HG03521 (cell line): ENCODE data around the gene STMND1.

Source experiments
- ATAC-seq: cut with Tn5 transposase; IDR thresholded peaks from one replicate; pipeline ENCODE4 v1.9.1; 2021; ENCODE audit warnings: mild to moderate bottlenecking, moderate library complexity; ENCODE audit not compliant: unreplicated experiment

Gene STMND1

GRCh38 chr6:17159240-17159639 lies 57.4 kb downstream of the STMND1 start:
- no peak for ATAC-seq

- no peak for ATAC-seq
Measured at GRCh38 chr6:17161076-17161475, 59.2 kb downstream of the STMND1 start.

GRCh38 chr6:17165383-17165782 lies 63.5 kb downstream of the STMND1 start:
- ATAC-seq, result no peak

- no peak for ATAC-seq
Measured at GRCh38 chr6:17167327-17167979, 65.6 kb downstream of the STMND1 start.

GRCh38 chr6:17169291-17169690 lies 67.4 kb downstream of the STMND1 start:
- no peak for ATAC-seq

GRCh38 chr6:17169711-17170110 lies 67.9 kb downstream of the STMND1 start:
- no peak for ATAC-seq

- no peak for ATAC-seq
Measured at GRCh38 chr6:17172836-17173470, 71.1 kb downstream of the STMND1 start.

- ATAC-seq, result no peak
Measured at GRCh38 chr6:17178326-17178725, 76.5 kb downstream of the STMND1 start.

- no peak for ATAC-seq
Measured at GRCh38 chr6:17178754-17179529, 77.1 kb downstream of the STMND1 start.

GRCh38 chr6:17179530-17180073 lies 77.8 kb downstream of the STMND1 start:
- no peak for ATAC-seq
